ENCODE measurements around the gene TGFB2.

The TGFB2 gene

DNA sequence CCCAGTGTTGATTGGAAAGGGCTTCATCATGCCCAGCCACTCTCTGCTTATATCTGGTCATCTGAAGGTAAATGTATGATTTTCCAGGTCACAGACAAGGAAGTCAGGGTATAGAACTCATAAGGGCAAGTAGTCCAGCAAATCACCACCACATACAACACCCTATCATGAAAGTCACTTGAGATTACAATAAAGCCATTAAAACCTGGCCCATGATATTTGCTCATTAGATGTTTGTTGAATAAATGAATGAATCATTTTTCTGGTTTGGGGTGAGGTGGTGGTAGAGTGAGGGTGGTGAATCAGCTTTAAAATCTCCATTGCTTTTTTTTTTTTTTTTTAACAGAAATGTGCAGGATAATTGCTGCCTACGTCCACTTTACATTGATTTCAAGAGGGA, 91.9 kb downstream of the TGFB2 start:
- intact Hi-C loops (cut with DNase I), result no loop called here
- DNase-seq, result no peak

DNA sequence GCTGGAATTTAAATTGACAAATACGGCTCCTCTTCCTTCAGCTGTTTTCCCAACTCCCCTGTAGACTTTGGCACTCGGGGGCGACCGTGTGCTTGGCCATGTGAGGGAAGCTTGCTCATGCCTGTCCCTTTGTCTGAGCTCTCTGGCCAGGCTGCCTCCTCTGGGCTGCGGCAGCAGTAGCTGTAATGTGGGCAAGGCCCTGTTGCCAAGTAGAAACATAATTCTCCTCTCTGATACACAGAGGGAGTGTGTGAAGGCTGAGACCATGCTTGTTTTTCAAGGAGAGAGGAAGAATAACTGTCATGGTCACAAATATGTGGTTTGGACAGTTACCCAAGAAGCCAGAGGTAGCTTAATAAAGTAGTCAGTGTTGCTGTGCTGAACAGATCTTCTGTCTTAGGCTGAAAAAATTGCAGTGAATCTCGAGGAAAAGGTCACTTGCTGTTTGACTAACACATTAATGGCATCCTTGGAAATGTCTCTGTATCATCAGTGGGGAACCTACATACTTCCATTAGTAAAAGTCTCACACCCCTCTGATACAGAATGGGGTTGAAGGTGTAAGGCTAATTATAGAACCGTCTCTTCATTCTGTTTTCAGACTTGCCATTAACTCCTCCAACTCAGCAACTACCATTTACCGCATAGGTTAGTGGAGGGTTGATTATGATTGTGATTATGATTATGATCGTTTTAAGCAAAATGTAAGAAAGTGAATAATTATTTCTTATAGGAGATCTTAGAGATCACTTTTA, 94.6 kb downstream of the TGFB2 start:
- DNase-seq, result peak in 27 of 42 donors; percentile 6 to 76 (median 35)
- intact Hi-C loops (cut with DNase I), result no loop called here

DNA sequence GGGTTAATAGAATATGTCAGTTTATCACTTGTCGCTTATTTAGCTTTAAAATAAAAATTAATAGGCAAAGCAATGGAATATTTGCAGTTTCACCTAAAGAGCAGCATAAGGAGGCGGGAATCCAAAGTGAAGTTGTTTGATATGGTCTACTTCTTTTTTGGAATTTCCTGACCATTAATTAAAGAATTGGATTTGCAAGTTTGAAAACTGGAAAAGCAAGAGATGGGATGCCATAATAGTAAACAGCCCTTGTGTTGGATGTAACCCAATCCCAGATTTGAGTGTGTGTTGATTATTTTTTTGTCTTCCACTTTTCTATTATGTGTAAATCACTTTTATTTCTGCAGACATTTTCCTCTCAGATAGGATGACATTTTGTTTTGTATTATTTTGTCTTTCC, 98.1 kb downstream of the TGFB2 start:
- intact Hi-C loops (cut with DNase I), result no loop called here
- DNase-seq, result no peak

DNA sequence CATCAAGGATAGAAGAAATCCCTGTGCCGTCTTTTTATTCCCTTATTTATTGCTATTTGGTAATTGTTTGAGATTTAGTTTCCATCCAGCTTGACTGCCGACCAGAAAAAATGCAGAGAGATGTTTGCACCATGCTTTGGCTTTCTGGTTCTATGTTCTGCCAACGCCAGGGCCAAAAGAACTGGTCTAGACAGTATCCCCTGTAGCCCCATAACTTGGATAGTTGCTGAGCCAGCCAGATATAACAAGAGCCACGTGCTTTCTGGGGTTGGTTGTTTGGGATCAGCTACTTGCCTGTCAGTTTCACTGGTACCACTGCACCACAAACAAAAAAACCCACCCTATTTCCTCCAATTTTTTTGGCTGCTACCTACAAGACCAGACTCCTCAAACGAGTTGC, 99.0 kb downstream of the TGFB2 start:
- intact Hi-C loops (cut with DNase I), result no loop called here
- no peak for DNase-seq

DNA sequence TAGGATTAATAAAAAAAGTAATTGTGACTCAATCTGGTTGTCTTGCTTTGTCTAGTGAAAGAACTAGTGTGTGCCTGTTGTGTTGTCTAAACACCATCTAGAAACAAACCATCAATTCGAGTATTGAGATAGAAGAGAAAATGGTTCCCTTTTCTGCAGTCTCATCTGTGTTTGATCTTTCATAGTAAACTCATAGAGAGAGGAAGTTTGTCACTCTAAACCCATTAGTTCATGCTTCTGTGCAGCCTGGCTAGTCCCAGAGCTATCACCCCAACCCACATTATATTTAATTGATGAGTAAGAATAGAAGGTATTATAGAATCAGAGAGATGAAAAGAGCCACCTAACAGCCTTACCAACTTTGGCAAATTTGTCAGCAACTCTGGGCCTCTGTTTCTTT, 99.5 kb downstream of the TGFB2 start:
- DNase-seq, result no peak
- intact Hi-C loops (cut with DNase I), result no loop called here

DNA sequence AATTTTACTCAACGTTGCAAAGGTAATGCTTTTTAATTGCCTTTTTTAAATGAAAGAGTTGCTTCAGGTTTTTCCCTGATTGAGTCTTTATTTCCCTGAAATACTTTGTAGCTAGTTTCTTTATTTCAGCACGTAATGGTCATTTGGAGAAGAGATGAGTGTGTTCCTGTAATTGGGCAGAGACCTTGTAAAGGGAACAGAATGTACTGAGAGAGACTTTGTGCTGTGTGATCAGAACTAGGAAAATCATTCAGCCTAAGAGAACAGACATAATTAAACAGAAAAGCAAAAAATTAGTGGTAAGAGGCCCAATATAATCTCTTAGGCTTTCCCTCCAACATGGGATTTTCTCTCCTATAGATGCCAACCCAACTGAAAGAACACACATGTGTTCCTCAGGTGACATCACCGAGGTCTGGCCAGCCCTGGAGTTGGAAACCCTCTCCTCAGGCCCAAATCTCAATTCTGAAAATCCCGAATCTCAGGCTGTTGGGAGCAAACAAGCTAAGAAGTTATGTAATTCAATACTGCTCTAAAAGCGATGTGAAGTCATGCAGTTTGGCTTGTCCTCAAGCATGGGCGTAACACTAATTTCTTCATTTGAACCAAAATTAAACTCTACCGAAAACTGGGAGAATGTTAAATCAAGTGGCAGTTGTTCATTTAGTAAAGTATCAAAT, 102.0 kb downstream of the TGFB2 start:
- intact Hi-C loops (cut with DNase I), result no loop called here
- DNase-seq, result peak in 2 of 42 donors; percentile 11 to 39

DNA sequence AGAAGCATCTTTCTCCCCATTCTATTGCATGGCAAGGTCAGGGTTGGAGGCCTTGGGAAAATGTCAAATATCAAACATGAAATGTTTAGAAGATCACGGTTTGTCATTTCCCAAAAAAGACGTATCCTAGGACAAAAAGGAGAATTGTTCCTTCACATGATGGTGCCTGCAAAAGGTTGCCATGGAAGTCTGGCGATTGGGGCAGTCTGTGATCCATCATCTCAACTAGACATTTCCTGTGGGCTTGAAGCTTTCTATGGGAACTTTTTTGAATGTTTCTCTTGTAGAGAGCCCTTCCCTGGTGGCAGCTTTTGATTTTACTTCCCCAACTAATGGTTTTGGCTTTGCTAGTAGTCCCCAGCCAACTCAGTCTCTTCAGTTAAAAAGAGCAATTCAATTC, 106.3 kb downstream of the TGFB2 start:
- intact Hi-C loops (cut with DNase I), result no loop called here

DNA sequence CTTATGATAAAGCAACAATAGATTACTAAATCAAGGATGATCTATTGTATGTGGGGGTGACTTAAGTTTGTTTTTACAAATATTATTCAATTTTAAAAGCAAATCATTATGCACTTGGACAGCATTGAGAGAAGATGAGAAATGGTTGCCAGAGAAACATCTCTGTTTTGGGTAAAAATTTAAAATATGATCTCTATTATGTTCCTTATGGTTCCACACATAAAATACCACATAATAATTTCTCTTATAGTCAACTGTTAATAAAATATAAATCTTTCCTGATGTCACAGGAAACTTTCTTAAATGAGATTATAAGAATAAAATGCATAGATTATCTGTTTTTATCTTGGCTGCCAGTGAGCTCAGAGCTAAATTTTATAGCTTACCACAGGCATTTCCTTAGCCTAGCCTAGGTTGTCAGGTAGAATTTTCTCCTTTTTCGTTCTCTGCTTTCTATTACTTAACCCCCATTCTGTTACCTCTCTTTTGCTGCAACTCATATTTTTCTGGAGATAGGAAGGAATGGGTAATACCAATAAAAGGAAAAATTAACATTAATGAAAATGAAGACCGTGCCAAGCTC, 109.7 kb downstream of the TGFB2 start:
- intact Hi-C loops (cut with DNase I), result no loop called here
- no peak for DNase-seq

More for the DNA sequence above, 106.3 kb downstream of the TGFB2 start:
- no peak for DNase-seq

DNA sequence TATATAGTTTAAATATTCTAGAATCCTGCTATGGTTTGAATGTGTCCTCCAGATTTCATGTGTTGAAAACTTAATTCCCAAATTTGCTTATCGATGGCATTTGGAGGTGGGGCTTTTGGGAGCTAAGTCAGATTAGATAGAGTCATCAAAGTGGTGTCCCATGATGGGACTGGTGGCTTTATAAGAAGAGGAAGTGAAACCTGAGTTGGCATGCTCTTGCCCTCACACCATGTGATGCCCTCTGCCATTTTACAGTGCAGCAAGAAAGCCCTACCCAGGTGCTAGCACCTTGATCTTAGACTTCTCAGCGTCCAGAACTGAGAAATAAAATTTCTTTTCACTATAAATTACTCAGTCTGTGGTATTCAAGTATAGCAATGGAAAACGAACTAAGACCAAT, 111.3 kb downstream of the TGFB2 start:
- DNase-seq, result no peak
- intact Hi-C loops (cut with DNase I), result no loop called here

DNA sequence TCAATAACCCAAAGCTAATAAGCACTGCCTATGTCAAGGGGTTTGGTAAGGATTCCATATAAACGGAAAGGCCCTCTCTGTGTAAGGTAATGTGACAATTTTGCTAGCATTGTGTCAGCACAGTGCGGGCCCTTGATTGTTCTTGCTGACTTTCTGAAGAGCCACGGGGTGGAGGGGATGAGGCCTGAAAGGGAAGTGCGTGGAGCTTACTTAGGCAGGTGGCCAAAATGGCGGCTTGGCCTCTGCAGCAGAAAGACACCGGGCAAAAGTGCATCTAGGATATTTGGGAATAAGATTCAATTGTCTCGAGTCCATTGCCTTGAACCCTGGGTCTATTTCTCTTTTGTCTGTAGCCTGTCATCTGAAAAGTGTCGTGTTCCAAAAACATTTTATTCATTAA, 114.3 kb downstream of the TGFB2 start:
- intact Hi-C loops (cut with DNase I), result no loop called here
- DNase-seq, result no peak

DNA sequence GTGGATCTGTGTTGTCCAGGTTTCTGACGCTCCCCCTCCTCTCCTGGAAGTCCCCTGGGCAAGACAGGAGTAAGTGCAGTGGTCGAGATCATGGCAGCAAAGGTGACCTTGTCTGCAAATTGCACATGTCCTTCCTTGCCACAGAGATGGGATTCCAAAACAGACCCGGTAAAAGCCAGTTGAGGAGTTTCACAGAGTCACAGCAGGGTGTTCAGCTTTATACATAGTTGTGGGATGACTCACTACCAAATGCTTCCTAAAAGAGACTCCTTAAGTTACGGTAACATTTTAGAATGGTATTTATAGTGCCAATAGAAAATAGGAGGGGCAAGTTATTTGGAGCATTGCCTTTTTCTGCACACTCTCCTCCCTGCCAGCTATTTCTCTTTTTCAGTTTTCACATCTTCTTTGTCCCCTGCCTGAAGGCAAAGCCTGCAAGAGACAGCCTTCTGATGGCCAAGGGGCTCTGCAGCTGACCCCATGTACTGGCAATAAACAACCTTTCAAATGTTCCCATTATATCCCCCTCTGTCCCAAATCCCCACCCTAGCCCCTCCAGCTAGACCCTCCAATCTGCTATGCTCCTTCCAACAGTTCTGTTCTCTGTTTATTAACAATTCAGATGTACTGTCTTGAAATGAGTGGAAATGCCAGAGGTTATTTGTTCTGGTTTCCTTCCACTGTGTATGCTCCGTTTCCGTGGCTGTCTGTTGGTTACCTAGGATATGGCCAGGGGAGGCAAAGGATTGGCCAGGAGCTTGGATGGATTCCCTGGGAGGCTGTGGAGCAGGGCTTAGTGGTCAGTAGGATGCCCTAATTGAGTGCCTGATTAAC, 115.0 kb downstream of the TGFB2 start:
- intact Hi-C loops (cut with DNase I), result loop anchor here (10.0 kb wide), 1 partner anchor 95 kb away; no protein-coding TSS in a partner anchor
- peak in 27 of 42 donors; percentile 8 to 70 (median 35) for DNase-seq

DNA sequence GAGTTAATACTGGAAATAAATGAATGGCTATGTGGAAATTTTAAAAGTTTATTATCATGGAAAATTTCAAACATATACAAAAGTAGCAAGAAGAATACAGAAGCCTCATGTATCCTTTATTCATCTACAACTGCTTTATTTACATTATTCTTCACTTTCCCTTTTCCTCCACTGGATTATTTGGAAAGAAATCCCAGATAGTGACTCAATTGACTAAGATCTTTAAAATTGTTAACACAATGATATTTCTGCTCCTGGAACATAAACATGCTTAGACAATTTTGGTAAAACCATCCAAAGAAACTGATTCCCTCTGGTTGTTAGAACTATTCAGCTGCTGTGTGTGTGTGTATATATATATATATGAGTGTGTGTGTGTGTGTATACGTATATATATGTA, 116.2 kb downstream of the TGFB2 start:
- intact Hi-C loops (cut with DNase I), result loop anchor here (10.0 kb wide), 1 partner anchor 97 kb away; no protein-coding TSS in a partner anchor
- no peak for DNase-seq

DNA sequence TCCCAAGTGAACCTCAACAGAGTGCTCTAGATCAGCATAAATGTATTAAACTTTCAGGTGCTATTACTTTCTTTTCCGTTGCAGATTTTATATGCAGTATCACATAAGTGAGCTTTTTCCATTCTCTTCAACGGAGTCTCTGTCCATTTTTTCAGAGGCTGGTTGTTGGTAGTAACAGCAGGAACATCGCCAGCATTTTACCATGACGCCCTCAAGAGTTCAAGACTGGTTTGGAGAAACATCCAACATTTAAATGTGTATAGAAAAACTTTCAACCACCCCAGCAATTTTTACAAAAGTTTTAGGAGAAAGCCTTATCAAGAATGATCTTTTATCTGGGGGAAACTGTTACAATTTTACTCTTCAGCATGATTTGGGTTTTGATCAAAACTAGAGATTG, 117.0 kb downstream of the TGFB2 start:
- intact Hi-C loops (cut with DNase I), result loop anchor here (10.0 kb wide), 1 partner anchor 97 kb away; no protein-coding TSS in a partner anchor
- no peak for DNase-seq

DNA sequence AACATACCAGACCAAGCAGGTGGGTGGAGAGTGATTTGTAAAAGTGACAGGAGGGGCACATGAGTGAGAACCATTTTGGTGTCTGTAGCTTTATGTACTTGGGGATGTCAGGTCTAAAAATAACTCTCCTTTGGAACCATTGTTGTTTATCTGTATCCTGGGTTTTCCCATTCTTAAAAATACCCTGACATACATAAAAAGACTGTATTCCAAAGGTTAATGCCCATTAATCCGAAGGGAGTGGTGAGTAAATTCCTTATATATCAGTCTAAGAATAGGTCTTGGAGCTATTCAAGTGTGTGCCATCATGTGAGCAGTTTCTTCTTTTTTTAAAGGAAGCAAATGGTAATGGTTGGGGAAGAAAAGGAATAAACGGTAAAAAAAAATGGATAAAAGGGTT, 117.5 kb downstream of the TGFB2 start:
- intact Hi-C loops (cut with DNase I), result loop anchor here (10.0 kb wide), 1 partner anchor 98 kb away; no protein-coding TSS in a partner anchor
- no peak for DNase-seq

DNA sequence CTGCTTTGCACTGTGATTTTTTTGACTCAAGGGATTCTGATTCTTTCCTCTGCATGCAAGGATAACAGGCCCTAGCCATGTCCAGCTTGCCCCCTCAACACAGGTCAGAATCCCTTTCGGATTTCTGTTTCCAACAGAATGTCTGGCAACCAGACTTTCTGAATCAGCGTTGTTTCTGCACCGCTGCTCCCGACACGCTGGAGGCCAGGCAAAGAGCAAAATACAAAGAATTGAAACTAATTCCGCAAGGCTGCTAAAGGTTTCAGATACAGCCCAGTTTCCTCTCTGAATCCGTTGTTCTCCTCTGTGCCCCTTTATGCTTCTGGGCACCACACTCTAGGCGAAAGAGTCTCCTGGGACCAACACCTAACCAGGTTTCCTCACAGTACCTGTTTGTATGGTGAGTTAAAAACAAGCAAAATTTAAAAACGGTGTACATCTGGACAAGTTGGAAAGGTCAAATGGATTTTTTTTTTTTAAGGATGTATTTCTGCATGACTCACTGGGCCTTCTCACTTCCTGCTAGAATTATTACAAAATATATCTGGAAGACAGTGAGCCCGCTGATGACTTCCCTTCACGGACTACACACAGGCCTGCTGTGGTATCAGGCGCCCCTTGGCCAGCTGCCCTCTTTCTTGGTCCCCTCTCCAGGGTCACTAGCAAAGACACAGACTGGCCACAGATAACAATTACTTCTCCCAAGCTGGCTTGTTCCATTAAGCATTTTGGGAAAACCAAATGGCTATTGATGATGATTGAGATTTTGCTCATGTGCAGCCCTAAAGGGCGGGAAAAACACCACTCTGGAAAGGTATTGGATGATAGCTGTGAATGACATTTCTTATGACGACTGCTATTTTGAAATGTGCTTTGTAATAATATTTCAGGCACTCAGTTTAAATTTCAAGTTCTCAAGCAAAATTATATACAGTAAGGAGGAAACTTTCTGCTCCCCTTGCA, 118.3 kb downstream of the TGFB2 start:
- DNase-seq, result peak in 31 of 42 donors; percentile 8 to 74 (median 30)

DNA sequence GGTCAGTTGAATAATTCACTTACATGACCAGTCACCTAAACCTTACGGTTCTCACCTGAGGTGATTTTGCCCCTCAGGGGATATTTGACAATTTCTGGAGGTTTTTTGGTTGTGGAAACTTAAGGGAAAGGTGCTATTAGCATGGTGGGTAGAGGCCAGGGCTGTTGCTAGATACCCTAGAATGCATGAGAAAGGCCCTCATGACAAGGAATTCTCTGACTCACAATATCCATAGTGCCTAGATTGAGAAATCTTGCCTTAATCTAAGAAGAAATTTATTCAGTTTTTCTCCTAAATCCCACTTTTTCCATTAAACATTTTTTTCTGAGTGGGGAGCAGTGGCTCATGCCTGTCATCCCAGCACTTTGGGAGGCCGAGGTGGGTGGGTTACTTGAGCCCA, 119.7 kb downstream of the TGFB2 start:
- intact Hi-C loops (cut with DNase I), result loop anchor here (10.0 kb wide), 1 partner anchor 100 kb away; no protein-coding TSS in a partner anchor

More for the DNA sequence above, 118.3 kb downstream of the TGFB2 start:
- intact Hi-C loops (cut with DNase I), result loop anchor here (10.0 kb wide), 1 partner anchor 99 kb away; no protein-coding TSS in a partner anchor

DNA sequence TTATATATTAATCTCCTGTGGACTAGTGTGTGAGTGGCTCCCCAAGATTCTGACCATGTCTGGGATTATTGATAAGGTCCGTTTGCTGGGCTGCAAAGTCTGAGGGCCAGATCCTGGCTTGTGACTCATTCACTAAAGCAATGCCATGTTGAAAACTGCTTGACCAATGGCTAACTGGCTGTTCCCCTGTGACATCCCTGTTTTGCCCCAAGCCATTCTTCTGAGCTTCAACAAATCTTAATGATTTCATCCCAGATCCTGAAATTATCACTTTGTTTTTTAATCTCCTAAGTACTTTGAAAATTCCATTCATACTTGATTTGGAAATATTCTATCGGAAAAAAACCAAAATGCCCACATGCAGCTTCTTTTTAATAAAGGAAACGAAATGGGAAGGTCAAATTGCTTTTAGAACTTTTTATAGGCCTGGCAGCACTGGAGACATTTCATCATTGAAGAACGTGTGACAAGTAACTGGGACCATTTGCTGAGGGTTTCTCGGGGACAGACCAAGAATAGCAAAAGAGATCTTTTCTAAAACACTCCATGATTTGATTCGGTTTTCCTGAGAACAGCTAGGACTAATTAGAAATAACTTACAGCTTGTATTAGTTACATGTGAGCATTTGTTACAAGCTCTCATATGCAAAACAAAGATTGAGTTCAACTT, 121.3 kb downstream of the TGFB2 start:
- intact Hi-C loops (cut with DNase I), result loop anchor here (10.0 kb wide), 1 partner anchor 102 kb away; no protein-coding TSS in a partner anchor
- peak in 1 of 42 donors; percentile 38 for DNase-seq

More for the DNA sequence above, 119.7 kb downstream of the TGFB2 start:
- no peak for DNase-seq

Measured in head of caudate nucleus (tissue), 42 donors.